Neural progenitor cell (in vitro differentiated cells): ENCODE measurements around the gene LBH. TPM values are rescaled to one million over a fixed set of nuclear protein-coding genes. Genes with fewer than 3 reads are reported as not detected.

ENCODE experiments used
- DNase-seq: peaks from one replicate; pipeline ENCODE4 v3.0.0-alpha.2; 2016; ENCODE audit warnings: low spot score
- H2AFZ ChIP-seq: fragments of 200-600 bp; sonication (generic); replicated peaks from 2 replicates; pipeline ENCODE4 v1.6.1; 2016; ENCODE audit warnings: antibody characterized with exemption
- H3F3A ChIP-seq: fragments of 200-600 bp; sonication (generic); 2 replicates; pipeline ENCODE4 v1.6.1; 2016; ENCODE audit warnings: antibody characterized with exemption, low read depth
- H3K27ac ChIP-seq: fragments of 200-600 bp; sonication (generic); 2 replicates; pipeline ENCODE4 v1.5.1; 2016; ENCODE audit warnings: mild to moderate bottlenecking
- H3K27me3 ChIP-seq: fragments of 200-600 bp; sonication (generic); 2 replicates; pipeline ENCODE4 v1.6.1; 2016; ENCODE audit warnings: mild to moderate bottlenecking, moderate library complexity
- H3K36me3 ChIP-seq: fragments of 200-600 bp; sonication (generic); 2 replicates; pipeline ENCODE4 v1.5.1; 2016
- H3K4me1 ChIP-seq: fragments of 200-600 bp; sonication (generic); 2 replicates; pipeline ENCODE4 v1.6.1; 2016; ENCODE audit warnings: mixed run types
- H3K4me2 ChIP-seq: fragments of 200-600 bp; sonication (generic); 2 replicates; pipeline ENCODE4 v1.6.1; 2016
- H3K4me3 ChIP-seq: fragments of 200-600 bp; sonication (generic); 2 replicates; pipeline ENCODE4 v1.5.1; 2016
- H3K79me2 ChIP-seq: fragments of 200-600 bp; sonication (generic); 2 replicates; pipeline ENCODE4 v1.6.1; 2016; ENCODE audit warnings: low read depth
- H3K9ac ChIP-seq: fragments of 200-600 bp; sonication (generic); 2 replicates; pipeline ENCODE4 v1.6.1; 2016
- H3K9me3 ChIP-seq: fragments of 200-600 bp; sonication (generic); 2 replicates; pipeline ENCODE4 v1.5.1; 2016; ENCODE audit warnings: low read depth
- H4K20me1 ChIP-seq: fragments of 200-600 bp; sonication (generic); 2 replicates; pipeline ENCODE4 v1.6.1; 2016; ENCODE audit warnings: low read depth
- H3K27ac Mint-ChIP-seq: 3 replicates; pipeline ENCODE4 v1.8.0; 2021; ENCODE audit warnings: mixed read lengths
- H3K27me3 Mint-ChIP-seq: 2 replicates; pipeline ENCODE4 v1.8.0; 2022; ENCODE audit warnings: low read depth, mild to moderate bottlenecking, inconsistent platforms, moderate library complexity, mixed read lengths; ENCODE audit not compliant: insufficient read depth
- H3K36me3 Mint-ChIP-seq: 3 replicates; pipeline ENCODE4 v1.8.0; 2021; ENCODE audit warnings: mixed read lengths
- H3K4me1 Mint-ChIP-seq: 3 replicates; pipeline ENCODE4 v1.8.0; 2021; ENCODE audit warnings: mixed read lengths
- H3K4me3 Mint-ChIP-seq: 3 replicates; pipeline ENCODE4 v1.8.0; 2021; ENCODE audit warnings: mild to moderate bottlenecking, moderate library complexity, mixed read lengths
- H3K9me3 Mint-ChIP-seq: 3 replicates; pipeline ENCODE4 v1.8.0; 2020; ENCODE audit warnings: mixed read lengths
- CTCF ChIP-seq: fragments of 200-600 bp; sonication (generic); IDR thresholded peaks from 2 replicates; pipeline ENCODE4 v1.5.1; 2017; ENCODE audit warnings: antibody characterized with exemption, mild to moderate bottlenecking
- EZH2 ChIP-seq: fragments of 200-600 bp; sonication (generic); IDR thresholded peaks from 2 replicates; pipeline ENCODE4 v1.6.1; 2017; ENCODE audit warnings: antibody characterized with exemption, mild to moderate bottlenecking, moderate library complexity
- EZH2phosphoT487 ChIP-seq: fragments of 200-600 bp; sonication (generic); IDR thresholded peaks from 2 replicates; pipeline ENCODE4 v1.6.1; 2017; ENCODE audit warnings: antibody characterized with exemption
- total RNA-seq: library from RNA; depleted of rRNA; stranded (reverse); fragments of >200 nt; gene quantifications from 2 replicates; pipeline ENCODE4 v1.2.3, GENCODE V29; 2015; ENCODE audit warnings: low replicate concordance

Gene LBH
- total RNA-seq, 1 donor from 2014 or later = 4.2 TPM

GRCh38 chr2:30239308-30239985, 8.1 kb downstream of the LBH start:
- Histone ChIP-seq H3K4me3 (no peak overlapping the region), H4K20me1 (no peaks in the 10 kb centered on the region), H3K79me2 (no peaks in the 10 kb centered on the region), H3K9ac (no peak overlapping the region), H3F3A (no peaks in the 10 kb centered on the region), H3K27me3 (no peaks in the 10 kb centered on the region), H3K4me1 (no peaks in the 10 kb centered on the region), H3K27ac (no peak overlapping the region), H2AFZ (peak overlapping the region; percentile 24), H3K4me2 (no peak overlapping the region), H3K36me3 (no peaks in the 10 kb centered on the region), H3K9me3 (no peaks in the 10 kb centered on the region)
- Mint-ChIP-seq H3K4me3 (no peak overlapping the region), H3K9me3 (no peaks in the 10 kb centered on the region), H3K36me3 (peaks cover 14% of the 10 kb centered on the region), H3K27me3 (peaks cover 6% of the 10 kb centered on the region), H3K27ac (no peak overlapping the region), H3K4me1 (peaks cover 8% of the 10 kb centered on the region)
- TF ChIP-seq EZH2phosphoT487 (no peak), CTCF (peak; percentile 87)
- DNase-seq = peak; percentile 69

GRCh38 chr2:30239986-30240752, 8.8 kb downstream of the LBH start:
- no peak for DNase-seq
- Histone ChIP-seq H3K79me2 (no peaks in the 10 kb centered on the region), H3F3A (no peaks in the 10 kb centered on the region), H3K9me3 (no peaks in the 10 kb centered on the region), H4K20me1 (no peaks in the 10 kb centered on the region), H3K4me1 (no peaks in the 10 kb centered on the region), H2AFZ (no peak overlapping the region), H3K27ac (no peak overlapping the region), H3K9ac (no peak overlapping the region), H3K4me2 (no peak overlapping the region), H3K27me3 (no peaks in the 10 kb centered on the region), H3K4me3 (no peak overlapping the region), H3K36me3 (no peaks in the 10 kb centered on the region)
- TF ChIP-seq EZH2phosphoT487 (no peak), EZH2 (no peak), CTCF (no peak)
- peaks cover 8% of the 10 kb centered on the region for H3K4me1 Mint-ChIP-seq
- H3K4me3 Mint-ChIP-seq = no peak overlapping the region
- peaks cover 6% of the 10 kb centered on the region for H3K27me3 Mint-ChIP-seq
- peaks cover 10% of the 10 kb centered on the region for H3K36me3 Mint-ChIP-seq
- H3K27ac Mint-ChIP-seq = no peak overlapping the region
- H3K9me3 Mint-ChIP-seq = no peaks in the 10 kb centered on the region

- H3K27me3 Mint-ChIP-seq = peaks cover 4% of the 10 kb centered on the region
- H3K36me3 ChIP-seq = no peaks in the 10 kb centered on the region
- no peak overlapping the region for H3K27ac ChIP-seq
- no peak overlapping the region for H2AFZ ChIP-seq
- TF ChIP-seq EZH2 (no peak), CTCF (no peak), EZH2phosphoT487 (no peak)
- no peak overlapping the region for H3K9ac ChIP-seq
- H3K4me1 Mint-ChIP-seq = peaks cover 10% of the 10 kb centered on the region
- H3K4me3 Mint-ChIP-seq = no peak overlapping the region
- DNase-seq = no peak
- H3K4me1 ChIP-seq = no peaks in the 10 kb centered on the region
- H3K27ac Mint-ChIP-seq = no peak overlapping the region
- peaks cover 5% of the 10 kb centered on the region for H3K9me3 Mint-ChIP-seq
- H3F3A ChIP-seq = no peaks in the 10 kb centered on the region
- H3K4me2 ChIP-seq = no peak overlapping the region
- H3K79me2 ChIP-seq = no peaks in the 10 kb centered on the region
- H3K27me3 ChIP-seq = no peaks in the 10 kb centered on the region
- no peaks in the 10 kb centered on the region for H4K20me1 ChIP-seq
- peaks cover 11% of the 10 kb centered on the region for H3K36me3 Mint-ChIP-seq
- no peak overlapping the region for H3K4me3 ChIP-seq
- no peaks in the 10 kb centered on the region for H3K9me3 ChIP-seq
Measured at GRCh38 chr2:30243231-30243630, 11.9 kb downstream of the LBH start.
